Neural cell (in vitro differentiated cells): ENCODE measurements around the gene C2orf74. TPM values are rescaled to one million over a fixed set of nuclear protein-coding genes. Genes with fewer than 3 reads are reported as not detected.

ENCODE experiments used
- H2AFZ ChIP-seq: fragments of 200-600, 300-800 bp; sonication (generic), shearing (Covaris generic); 2 replicates; pipeline ENCODE4 v1.6.0; 2014; ENCODE audit warnings: low read depth, mild to moderate bottlenecking, antibody characterized with exemption, low read length, moderate library complexity
- H3F3A ChIP-seq: fragments of 200-600 bp; shearing (Covaris generic); 2 replicates; pipeline ENCODE4 v1.6.1; 2016; ENCODE audit warnings: mild to moderate bottlenecking, moderate library complexity, mixed read lengths, antibody characterized with exemption, low read length; ENCODE audit not compliant: insufficient read depth, poor library complexity, severe bottlenecking
- H3K27ac ChIP-seq: fragments of 200-600, 300-800 bp; sonication (generic), shearing (Covaris generic); 2 replicates; pipeline ENCODE4 v1.5.1; 2014; ENCODE audit warnings: mild to moderate bottlenecking, low read length, moderate library complexity
- H3K27me3 ChIP-seq: fragments of 300-800, 200-600 bp; sonication (generic), shearing (Covaris generic); 2 replicates; pipeline ENCODE4 v1.6.0; 2014; ENCODE audit warnings: mild to moderate bottlenecking, low read depth, low read length, moderate library complexity; ENCODE audit not compliant: insufficient read depth
- H3K36me3 ChIP-seq: fragments of 300-800, 200-600 bp; sonication (generic), shearing (Covaris generic); 2 replicates; pipeline ENCODE4 v1.5.1; 2014; ENCODE audit warnings: mild to moderate bottlenecking, antibody characterized with exemption, low read length, moderate library complexity; ENCODE audit not compliant: insufficient read depth
- H3K4me2 ChIP-seq: fragments of 300-800, 200-600 bp; sonication (generic), shearing (Covaris generic); 2 replicates; pipeline ENCODE4 v1.6.0; 2014; ENCODE audit warnings: mild to moderate bottlenecking, low read length
- H3K4me3 ChIP-seq: fragments of 300-800, 200-600 bp; sonication (generic), shearing (Covaris generic); 2 replicates; pipeline ENCODE4 v1.5.1; 2014; ENCODE audit warnings: mild to moderate bottlenecking, low read length, moderate library complexity
- H3K79me2 ChIP-seq: fragments of 200-600 bp; shearing (Covaris generic); replicated peaks from 2 replicates; pipeline ENCODE4 v1.6.0; 2014; ENCODE audit warnings: mild to moderate bottlenecking, low read length, moderate library complexity; ENCODE audit not compliant: insufficient read depth
- H3K9ac ChIP-seq: fragments of 300-800, 200-600 bp; sonication (generic), shearing (Covaris generic); 2 replicates; pipeline ENCODE4 v1.6.1; 2016; ENCODE audit warnings: mild to moderate bottlenecking, low read length, mixed read lengths
- H3K9me2 ChIP-seq: fragments of 200-600 bp; shearing (Covaris generic); 2 replicates; pipeline ENCODE4 v1.6.1; 2016; ENCODE audit warnings: mild to moderate bottlenecking, low read length, mixed read lengths; ENCODE audit not compliant: insufficient read depth
- H3K9me3 ChIP-seq: fragments of 200-600, 300-800 bp; sonication (generic), shearing (Covaris generic); 2 replicates; pipeline ENCODE4 v1.6.1; 2016; ENCODE audit warnings: mild to moderate bottlenecking, mixed run types, low read length, moderate library complexity, mixed read lengths
- H4K20me1 ChIP-seq: fragments of 200-600 bp; shearing (Covaris generic); 2 replicates; pipeline ENCODE4 v1.6.1; 2016; ENCODE audit warnings: mild to moderate bottlenecking, mixed run types; ENCODE audit not compliant: insufficient read depth
- CTCF ChIP-seq: fragments of 450-650 bp; IDR thresholded peaks from 2 replicates; pipeline ENCODE4 v1.5.1; 2014; ENCODE audit warnings: antibody characterized with exemption, mild to moderate bottlenecking, moderate library complexity; ENCODE audit not compliant: poor library complexity, severe bottlenecking
- EP300 ChIP-seq: fragments of 450-650 bp; conservative IDR thresholded peaks from 2 replicates; pipeline ENCODE4 v1.6.1; 2014; ENCODE audit warnings: antibody characterized with exemption, mild to moderate bottlenecking, moderate library complexity; ENCODE audit not compliant: poor library complexity, severe bottlenecking
- EZH2 ChIP-seq: fragments of 200-600, 300-800 bp; shearing (Covaris generic), sonication (generic); IDR thresholded peaks from 2 replicates; pipeline ENCODE4 v1.6.1; 2014; ENCODE audit warnings: antibody characterized with exemption, low read length, borderline replicate concordance, mild to moderate bottlenecking; ENCODE audit not compliant: insufficient read depth, poor library complexity, severe bottlenecking
- MXI1 ChIP-seq: fragments of 450-650 bp; conservative IDR thresholded peaks from 2 replicates; pipeline ENCODE4 v1.6.1; 2014; ENCODE audit warnings: antibody characterized with exemption, mild to moderate bottlenecking; ENCODE audit not compliant: poor library complexity, severe bottlenecking
- POLR2AphosphoS5 ChIP-seq: IDR thresholded peaks from 2 replicates; pipeline ENCODE4 v1.6.1; 2012
- RAD21 ChIP-seq: fragments of 450-650 bp; conservative IDR thresholded peaks from 2 replicates; pipeline ENCODE4 v1.6.1; 2014; ENCODE audit warnings: antibody characterized with exemption, mild to moderate bottlenecking, moderate library complexity
- REST ChIP-seq: IDR thresholded peaks from 2 replicates; pipeline ENCODE4 v1.6.1; 2012; ENCODE audit warnings: borderline replicate concordance
- SMC3 ChIP-seq: fragments of 450-650 bp; conservative IDR thresholded peaks from 2 replicates; pipeline ENCODE4 v1.6.1; 2014; ENCODE audit warnings: antibody characterized with exemption, mild to moderate bottlenecking, moderate library complexity; ENCODE audit not compliant: poor library complexity
- TAF1 ChIP-seq: IDR thresholded peaks from 2 replicates; pipeline ENCODE4 v1.6.1; 2012; ENCODE audit warnings: low read depth
- polyA plus RNA-seq: library from polyadenylated mRNA; depleted of rRNA; stranded (reverse); fragments of >200 nt; gene quantifications from 2 replicates; pipeline ENCODE4 v1.2.3, GENCODE V29; 2014

The C2orf74 gene
- polyA plus RNA-seq, 1 donor from 2014 or later: 27.1 TPM

GRCh38 chr2:61185231-61185728 lies 23.3 kb downstream of the C2orf74 start:
- no peaks in the 10 kb centered on the region for H3K9me2 ChIP-seq
- no peaks in the 10 kb centered on the region for H3K79me2 ChIP-seq
- TF ChIP-seq POLR2AphosphoS5 (no peak), RAD21 (no peak), REST (no peak), MXI1 (no peak), EP300 (no peak), SMC3 (no peak), CTCF (no peak), TAF1 (no peak), EZH2 (no peak)
- no peak overlapping the region for H3K9ac ChIP-seq
- H2AFZ ChIP-seq: no peak overlapping the region
- H3K27me3 ChIP-seq: no peaks in the 10 kb centered on the region
- H3K9me3 ChIP-seq: no peaks in the 10 kb centered on the region
- no peak overlapping the region for H3K4me3 ChIP-seq
- no peak overlapping the region for H3K27ac ChIP-seq
- no peaks in the 10 kb centered on the region for H3F3A ChIP-seq
- no peaks in the 10 kb centered on the region for H4K20me1 ChIP-seq
- H3K4me2 ChIP-seq: no peak overlapping the region
- H3K36me3 ChIP-seq: peaks cover 17% of the 10 kb centered on the region

GRCh38 chr2:61187085-61187484 lies 25.1 kb downstream of the C2orf74 start:
- H3K9me2 ChIP-seq: no peaks in the 10 kb centered on the region
- H3K27ac ChIP-seq: no peak overlapping the region
- H3K4me3 ChIP-seq: no peak overlapping the region
- no peaks in the 10 kb centered on the region for H4K20me1 ChIP-seq
- peaks cover 20% of the 10 kb centered on the region for H3K36me3 ChIP-seq
- H3K4me2 ChIP-seq: no peak overlapping the region
- H3K9me3 ChIP-seq: no peaks in the 10 kb centered on the region
- no peaks in the 10 kb centered on the region for H3K79me2 ChIP-seq
- no peak overlapping the region for H3K9ac ChIP-seq
- H3K27me3 ChIP-seq: no peaks in the 10 kb centered on the region
- H3F3A ChIP-seq: no peaks in the 10 kb centered on the region
- no peak overlapping the region for H2AFZ ChIP-seq
- TF ChIP-seq TAF1: no peak
- no peak for TF ChIP-seq POLR2AphosphoS5
- TF ChIP-seq MXI1: no peak
- TF ChIP-seq RAD21: no peak
- TF ChIP-seq EZH2: no peak
- no peak for TF ChIP-seq CTCF
- TF ChIP-seq EP300: no peak
